ENCODE measurements around the gene ITGA3.

Gene ITGA3

DNA sequence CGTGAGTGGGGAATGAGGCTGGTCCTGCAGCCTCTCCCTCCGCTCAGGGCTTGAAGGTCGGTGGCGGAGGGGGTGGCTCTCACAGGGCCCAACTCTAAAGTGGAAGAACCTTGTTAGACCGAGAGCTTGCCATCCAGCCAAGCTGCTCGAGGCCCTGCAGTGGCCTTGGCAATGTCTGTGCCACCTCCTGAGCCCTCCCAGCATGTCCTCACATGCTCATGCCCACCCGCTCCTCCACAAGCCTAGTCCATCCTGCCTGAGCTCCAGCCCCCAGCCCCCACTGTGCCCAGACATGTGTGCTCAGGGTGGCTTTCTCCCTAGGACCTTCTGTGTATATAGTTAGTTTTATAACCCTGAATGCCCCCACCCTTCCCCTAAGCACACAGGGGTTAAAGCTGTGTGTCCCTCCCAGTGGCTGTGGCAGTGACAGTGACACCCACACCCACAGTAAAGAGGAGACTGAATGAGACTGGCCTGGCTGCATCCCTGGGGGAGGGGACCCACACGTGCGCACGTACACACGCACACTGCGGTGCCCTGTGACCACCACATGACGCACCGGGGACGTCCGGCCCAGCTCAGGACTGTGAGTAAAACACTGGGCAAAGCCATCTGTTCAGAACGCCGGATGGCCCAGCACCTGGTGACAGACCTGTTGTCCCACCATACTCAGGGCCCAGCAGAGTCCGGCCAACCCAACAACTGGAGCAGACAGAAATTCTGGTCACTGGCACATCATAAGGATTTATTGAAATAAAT is 54.9 kb downstream of the ITGA3 start:
- no peak overlapping the region for H3K4me3 ChIP-seq (ENCODE audit: severe bottlenecking)
- H3K27me3 ChIP-seq (ENCODE audit: insufficient read depth, poor library complexity, severe bottlenecking) = no peaks in the 10 kb centered on the region
- DNase-seq (ENCODE audit: low spot score) (no peak), ATAC-seq (ENCODE audit: low read depth) (no peak)
- TF ChIP-seq, protein P1, sequence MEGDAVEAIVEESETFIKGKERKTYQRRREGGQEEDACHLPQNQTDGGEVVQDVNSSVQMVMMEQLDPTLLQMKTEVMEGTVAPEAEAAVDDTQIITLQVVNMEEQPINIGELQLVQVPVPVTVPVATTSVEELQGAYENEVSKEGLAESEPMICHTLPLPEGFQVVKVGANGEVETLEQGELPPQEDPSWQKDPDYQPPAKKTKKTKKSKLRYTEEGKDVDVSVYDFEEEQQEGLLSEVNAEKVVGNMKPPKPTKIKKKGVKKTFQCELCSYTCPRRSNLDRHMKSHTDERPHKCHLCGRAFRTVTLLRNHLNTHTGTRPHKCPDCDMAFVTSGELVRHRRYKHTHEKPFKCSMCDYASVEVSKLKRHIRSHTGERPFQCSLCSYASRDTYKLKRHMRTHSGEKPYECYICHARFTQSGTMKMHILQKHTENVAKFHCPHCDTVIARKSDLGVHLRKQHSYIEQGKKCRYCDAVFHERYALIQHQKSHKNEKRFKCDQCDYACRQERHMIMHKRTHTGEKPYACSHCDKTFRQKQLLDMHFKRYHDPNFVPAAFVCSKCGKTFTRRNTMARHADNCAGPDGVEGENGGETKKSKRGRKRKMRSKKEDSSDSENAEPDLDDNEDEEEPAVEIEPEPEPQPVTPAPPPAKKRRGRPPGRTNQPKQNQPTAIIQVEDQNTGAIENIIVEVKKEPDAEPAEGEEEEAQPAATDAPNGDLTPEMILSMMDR (IDR thresholded peaks at IDR 0.05; ENCODE audit: poor library complexity, severe bottlenecking) = no peak
- no peaks in the 10 kb centered on the region; the same call in 1 of the 2 replicates for H3K36me3 ChIP-seq (ENCODE audit: low read depth)
- H3K4me1 ChIP-seq (ENCODE audit: insufficient read depth, poor library complexity, severe bottlenecking) = peaks cover 15% of the 10 kb centered on the region
- H3K27ac ChIP-seq (ENCODE audit: poor library complexity, severe bottlenecking) = no peak overlapping the region
- H3K9me3 ChIP-seq (ENCODE audit: severe bottlenecking) = no peaks in the 10 kb centered on the region

DNA sequence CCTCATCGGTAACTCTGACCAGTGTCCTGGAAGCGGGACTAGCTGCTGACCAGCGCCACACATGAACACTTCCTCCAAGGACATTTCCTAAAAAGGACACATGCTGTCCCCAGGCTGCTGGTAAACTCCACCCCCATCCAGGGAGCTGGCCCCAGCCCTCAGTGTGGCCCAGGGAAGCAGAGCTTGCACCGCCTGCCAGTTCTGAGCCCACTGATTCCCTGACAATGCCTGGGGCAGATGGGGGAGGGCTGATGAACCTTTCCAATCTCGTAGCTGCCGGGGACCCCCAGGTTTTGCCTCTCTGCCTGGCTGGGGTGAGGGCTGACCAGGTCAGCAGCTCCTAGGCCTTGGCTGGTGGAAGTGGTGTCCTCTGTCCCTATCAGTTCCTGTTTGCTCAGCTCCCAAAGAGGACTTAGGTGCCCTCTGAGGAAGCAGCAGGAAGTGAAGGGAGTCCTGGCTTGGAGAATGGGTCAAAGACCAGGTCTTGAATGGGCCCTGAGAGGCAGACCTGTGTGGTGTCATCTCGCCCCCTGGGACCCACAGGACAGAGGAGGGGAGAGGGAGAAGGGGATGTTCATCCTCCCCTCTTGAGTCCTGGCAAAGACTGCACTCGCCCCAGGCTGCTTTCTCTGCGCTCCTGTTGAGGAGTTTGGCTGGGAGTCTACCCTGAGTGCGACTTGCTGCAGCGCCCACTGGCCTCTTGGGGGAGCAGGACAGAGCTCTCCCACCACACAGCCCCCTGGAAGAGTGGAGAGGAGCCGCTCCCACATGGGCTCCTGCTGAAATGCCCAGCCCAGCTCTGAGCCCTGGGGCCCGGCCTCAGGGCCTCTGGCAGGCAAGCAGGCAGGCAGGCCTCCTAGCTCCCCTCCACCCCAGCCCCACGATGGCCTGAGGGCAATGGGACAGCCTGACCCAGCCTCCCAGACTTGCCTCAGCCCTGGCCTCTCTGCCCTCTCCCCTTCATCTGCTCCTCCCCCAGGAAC is 56.1 kb downstream of the ITGA3 start:
- H3K27ac ChIP-seq (ENCODE audit: poor library complexity, severe bottlenecking) = no peak overlapping the region
- peaks cover 14% of the 10 kb centered on the region for H3K4me1 ChIP-seq (ENCODE audit: insufficient read depth, poor library complexity, severe bottlenecking)
- DNase-seq (ENCODE audit: low spot score) = no peak

DNA sequence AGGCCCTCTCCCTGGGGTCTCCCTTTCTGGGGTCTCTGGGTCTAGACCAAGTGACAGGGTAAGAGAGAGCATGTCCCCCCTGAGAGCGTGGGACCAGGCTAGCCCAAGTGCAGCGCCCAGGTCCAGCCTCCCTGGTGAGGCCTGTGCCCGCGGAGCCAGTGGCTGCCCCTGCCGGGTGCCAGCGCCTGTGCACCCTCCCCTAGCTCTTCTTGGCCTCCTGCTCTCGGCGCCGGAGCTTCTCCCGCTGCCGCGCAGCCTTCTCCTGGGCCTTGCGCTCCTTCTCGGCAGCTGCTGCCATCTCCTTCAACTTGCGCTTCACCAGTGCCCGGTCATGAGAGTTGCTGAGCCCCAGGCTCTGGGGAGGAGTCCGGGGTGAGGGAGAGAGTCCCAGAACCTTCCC is 56.8 kb downstream of the ITGA3 start:
- TF ChIP-seq, protein P1 (IDR thresholded peaks at IDR 0.05; ENCODE audit: poor library complexity, severe bottlenecking) = no peak
- DNase-seq (ENCODE audit: low spot score) (no peak), ATAC-seq (ENCODE audit: low read depth) (no peak)
- Histone ChIP-seq H3K9me3 (ENCODE audit: severe bottlenecking) (no peaks in the 10 kb centered on the region), H3K27ac (ENCODE audit: poor library complexity, severe bottlenecking) (no peak overlapping the region), H3K27me3 (ENCODE audit: insufficient read depth, poor library complexity, severe bottlenecking) (peaks cover 10% of the 10 kb centered on the region), H3K4me1 (ENCODE audit: insufficient read depth, poor library complexity, severe bottlenecking) (peaks cover 7% of the 10 kb centered on the region), H3K4me3 (ENCODE audit: severe bottlenecking) (no peak overlapping the region), H3K36me3 (ENCODE audit: low read depth) (no peaks in the 10 kb centered on the region; the same call in 1 of the 2 replicates)

More for the DNA sequence above, 56.1 kb downstream of the ITGA3 start:
- Histone ChIP-seq H3K36me3 (ENCODE audit: low read depth) (no peaks in the 10 kb centered on the region; the same call in 1 of the 2 replicates), H3K9me3 (ENCODE audit: severe bottlenecking) (no peaks in the 10 kb centered on the region), H3K4me3 (ENCODE audit: severe bottlenecking) (no peak overlapping the region), H3K27me3 (ENCODE audit: insufficient read depth, poor library complexity, severe bottlenecking) (peaks cover 6% of the 10 kb centered on the region)
- ATAC-seq (ENCODE audit: low read depth) = no peak
- TF ChIP-seq, protein P1 (IDR thresholded peaks at IDR 0.05; ENCODE audit: poor library complexity, severe bottlenecking) = no peak

DNA sequence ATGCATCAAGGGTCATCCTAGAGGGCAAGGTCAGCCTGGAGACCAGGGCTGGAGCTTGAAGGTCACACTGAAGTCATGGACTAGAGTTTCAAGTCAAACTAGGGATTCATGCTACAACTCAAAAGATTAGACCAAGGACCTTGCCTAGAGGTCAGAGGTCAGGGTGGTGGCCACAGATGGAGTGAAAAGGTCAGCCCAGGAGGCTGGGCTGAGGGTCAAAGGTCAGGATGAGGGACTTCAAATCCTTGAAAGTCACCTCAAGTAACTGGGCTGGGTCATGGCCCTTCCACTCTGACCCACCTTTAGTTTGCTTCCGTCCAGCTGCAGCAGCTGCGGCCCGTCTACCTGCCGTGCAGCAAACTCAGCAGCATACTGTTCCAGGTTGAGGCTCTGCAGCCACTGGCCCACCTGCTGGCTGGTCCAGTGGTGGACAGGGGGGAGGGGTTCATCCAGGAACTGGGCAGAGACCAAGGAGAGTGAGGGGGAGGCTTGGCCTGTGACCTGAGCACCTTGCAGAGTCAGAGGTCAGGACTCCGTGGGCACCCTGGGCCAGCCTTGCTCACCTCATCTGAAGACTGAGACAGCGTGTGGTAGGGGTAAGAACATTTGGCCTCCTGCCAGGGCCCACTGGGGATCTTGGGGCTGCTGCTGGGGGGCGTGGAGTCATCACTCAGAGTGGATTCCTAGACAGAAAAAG is 57.9 kb downstream of the ITGA3 start:
- peaks cover 11% of the 10 kb centered on the region for H3K27me3 ChIP-seq (ENCODE audit: insufficient read depth, poor library complexity, severe bottlenecking)
- no peak for ATAC-seq (ENCODE audit: low read depth)
- no peak for DNase-seq (ENCODE audit: low spot score)
- H3K9me3 ChIP-seq (ENCODE audit: severe bottlenecking) = no peaks in the 10 kb centered on the region
- no peak overlapping the region for H3K27ac ChIP-seq (ENCODE audit: poor library complexity, severe bottlenecking)
- no peaks in the 10 kb centered on the region; the same call in 1 of the 2 replicates for H3K36me3 ChIP-seq (ENCODE audit: low read depth)
- TF ChIP-seq, protein P1 (IDR thresholded peaks at IDR 0.05; ENCODE audit: poor library complexity, severe bottlenecking) = no peak
- no peaks in the 10 kb centered on the region for H3K4me1 ChIP-seq (ENCODE audit: insufficient read depth, poor library complexity, severe bottlenecking)
- no peak overlapping the region for H3K4me3 ChIP-seq (ENCODE audit: severe bottlenecking)
